ENCODE measurements around the gene FARSA. TPM values are rescaled to one million over a fixed set of nuclear protein-coding genes. Genes with fewer than 3 reads are reported as not detected.

FARSA gene
- total and polyA plus RNA-seq, 10 of the 15 experiments (the other 5 are each of a cell fraction or from before 2014, with no cell fraction given) = 20.3 to 212 (median 76.4) TPM

DNA sequence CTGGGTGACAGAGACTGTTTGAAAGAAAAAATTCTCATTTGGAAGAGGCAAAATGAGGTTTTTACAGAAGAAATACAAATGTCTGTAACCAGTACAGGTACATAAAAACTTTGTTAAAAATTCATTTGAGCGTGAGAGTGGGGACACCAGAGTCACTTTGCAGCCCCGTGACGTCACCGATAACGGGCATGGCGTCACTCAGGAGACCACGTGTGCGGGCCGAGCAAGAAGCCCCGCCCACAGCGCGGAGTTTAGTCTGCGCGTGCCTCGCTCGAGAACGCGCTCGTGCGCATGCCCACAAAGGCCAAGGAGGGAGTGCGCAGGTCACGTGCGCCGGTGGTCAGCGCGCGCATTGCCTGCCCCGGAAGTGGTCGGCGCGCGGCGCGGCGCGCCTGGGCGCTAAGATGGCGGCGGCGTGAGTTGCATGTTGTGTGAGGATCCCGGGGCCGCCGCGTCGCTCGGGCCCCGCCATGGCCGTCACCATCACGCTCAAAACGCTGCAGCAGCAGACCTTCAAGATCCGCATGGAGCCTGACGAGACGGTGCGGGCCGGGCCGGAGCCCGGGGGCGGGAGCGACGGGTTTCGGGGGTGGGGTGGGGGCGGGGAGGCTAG is 12.1 kb upstream of the FARSA start, which contains the start of gene RAD23A:
Gene RAD23A, plus strand, starts transcription at position 384 of the 613 bp plus-strand sequence. Its CDS starts 87 bp downstream, at position 471.
- ChIA-PET SMC1A (ENCODE audit: uncharacterized antibody, unreplicated experiment) (interaction anchor here (0.9 kb wide), 1 partner anchor 47 kb away, joined by 4 read pairs; no protein-coding TSS in a partner anchor), CTCF (interaction anchor here (1.3 kb wide), 1 partner anchor 19 kb away, joined by 11 read pairs; no protein-coding TSS in a partner anchor), POLR2A (interaction anchor here (1.0 to 2.0 kb wide), 3 partner anchors 9 to 10 kb away, joined by 3 to 7 read pairs (median 6); no protein-coding TSS in a partner anchor), RAD21 (ENCODE audit: unreplicated experiment) (no interaction called here)
- DNase-seq (ENCODE audit: low read depth, low spot score) (peak; percentile 94), FAIRE-seq (peak; percentile 96), ATAC-seq (peak; percentile 87)
- H4K20me1 ChIP-seq (ENCODE audit: control insufficient read depth, insufficient read depth) = no peaks in the 10 kb centered on the region
- peaks cover 42% of the 10 kb centered on the region for H3K4me1 ChIP-seq (ENCODE audit: control insufficient read depth, insufficient read depth, low read length)
- H3K9ac ChIP-seq (ENCODE audit: control insufficient read depth, insufficient read depth, low read length) = peak within 1 kb of the TSS; percentile 95
- WGBS (ENCODE audit: insufficient coverage, insufficient replicate concordance, low lambda C conversion rate, missing lambda C conversion rate) = under 1% methylated on average over 50 of the region's 62 CpGs
- intact Hi-C loops (cut with micrococcal nuclease; ENCODE audit: unreplicated experiment) = no loop called here
- H3K4me3 ChIP-seq = peak within 1 kb of the TSS; percentile 82
- no peak within 1 kb of the TSS for H2AFZ ChIP-seq (ENCODE audit: control insufficient read depth, low read depth, low read length)
- H3K36me3 ChIP-seq (ENCODE audit: control insufficient read depth in 2 of 2, insufficient read depth in 2 of 2, low read length in 1 of 2) = peaks cover 33% of the 10 kb centered on the region in 2 experiments
- no peaks in the 10 kb centered on the region for H3K27me3 ChIP-seq (replicated peaks in 1 of 2; ENCODE audit: control insufficient read depth in 2 of 2, insufficient read depth in 2 of 2, low read length in 1 of 2)
- no TSS peak for BruUV-seq (replicated peaks)
- in situ Hi-C loops (cut with MboI) = no loop called here
- H3K27ac ChIP-seq (ENCODE audit: control insufficient read depth, insufficient read depth) = peak within 1 kb of the TSS; percentile 85
- H3K4me2 ChIP-seq (ENCODE audit: control insufficient read depth, insufficient read depth) = peak within 1 kb of the TSS; percentile 93
- peaks cover 53% of the 10 kb centered on the region for H3K79me2 ChIP-seq (ENCODE audit: control insufficient read depth, insufficient read depth, low read length)
- H3K9me3 ChIP-seq (replicated peaks; ENCODE audit: control insufficient read depth, insufficient read depth, low read length) = no peaks in the 10 kb centered on the region
- TF ChIP-seq MEF2A (IDR thresholded peaks at IDR 0.05; ENCODE audit: insufficient read depth, low read depth, low read length) = no peak
- TF ChIP-seq ZNF217 (IDR thresholded peaks at IDR 0.05) = no peak
- TF ChIP-seq PML (IDR thresholded peaks at IDR 0.05; ENCODE audit: low read length) = peak; percentile 89
- 0 out of 2 replicates have a peak, but pooled peaks have one; percentile 10 for TF ChIP-seq IRF4 (IDR thresholded peaks at IDR 0.05; ENCODE audit: low read depth, low read length)
- peak; percentile 90 for TF ChIP-seq RUNX3 (IDR thresholded peaks at IDR 0.05; ENCODE audit: low read length)
- TF ChIP-seq, protein P1, sequence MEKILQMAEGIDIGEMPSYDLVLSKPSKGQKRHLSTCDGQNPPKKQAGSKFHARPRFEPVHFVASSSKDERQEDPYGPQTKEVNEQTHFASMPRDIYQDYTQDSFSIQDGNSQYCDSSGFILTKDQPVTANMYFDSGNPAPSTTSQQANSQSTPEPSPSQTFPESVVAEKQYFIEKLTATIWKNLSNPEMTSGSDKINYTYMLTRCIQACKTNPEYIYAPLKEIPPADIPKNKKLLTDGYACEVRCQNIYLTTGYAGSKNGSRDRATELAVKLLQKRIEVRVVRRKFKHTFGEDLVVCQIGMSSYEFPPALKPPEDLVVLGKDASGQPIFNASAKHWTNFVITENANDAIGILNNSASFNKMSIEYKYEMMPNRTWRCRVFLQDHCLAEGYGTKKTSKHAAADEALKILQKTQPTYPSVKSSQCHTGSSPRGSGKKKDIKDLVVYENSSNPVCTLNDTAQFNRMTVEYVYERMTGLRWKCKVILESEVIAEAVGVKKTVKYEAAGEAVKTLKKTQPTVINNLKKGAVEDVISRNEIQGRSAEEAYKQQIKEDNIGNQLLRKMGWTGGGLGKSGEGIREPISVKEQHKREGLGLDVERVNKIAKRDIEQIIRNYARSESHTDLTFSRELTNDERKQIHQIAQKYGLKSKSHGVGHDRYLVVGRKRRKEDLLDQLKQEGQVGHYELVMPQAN (conservative IDR thresholded peaks at IDR 0.05) = no peak; the same call in 1 of the 2 replicates
- TF ChIP-seq, protein P2, sequence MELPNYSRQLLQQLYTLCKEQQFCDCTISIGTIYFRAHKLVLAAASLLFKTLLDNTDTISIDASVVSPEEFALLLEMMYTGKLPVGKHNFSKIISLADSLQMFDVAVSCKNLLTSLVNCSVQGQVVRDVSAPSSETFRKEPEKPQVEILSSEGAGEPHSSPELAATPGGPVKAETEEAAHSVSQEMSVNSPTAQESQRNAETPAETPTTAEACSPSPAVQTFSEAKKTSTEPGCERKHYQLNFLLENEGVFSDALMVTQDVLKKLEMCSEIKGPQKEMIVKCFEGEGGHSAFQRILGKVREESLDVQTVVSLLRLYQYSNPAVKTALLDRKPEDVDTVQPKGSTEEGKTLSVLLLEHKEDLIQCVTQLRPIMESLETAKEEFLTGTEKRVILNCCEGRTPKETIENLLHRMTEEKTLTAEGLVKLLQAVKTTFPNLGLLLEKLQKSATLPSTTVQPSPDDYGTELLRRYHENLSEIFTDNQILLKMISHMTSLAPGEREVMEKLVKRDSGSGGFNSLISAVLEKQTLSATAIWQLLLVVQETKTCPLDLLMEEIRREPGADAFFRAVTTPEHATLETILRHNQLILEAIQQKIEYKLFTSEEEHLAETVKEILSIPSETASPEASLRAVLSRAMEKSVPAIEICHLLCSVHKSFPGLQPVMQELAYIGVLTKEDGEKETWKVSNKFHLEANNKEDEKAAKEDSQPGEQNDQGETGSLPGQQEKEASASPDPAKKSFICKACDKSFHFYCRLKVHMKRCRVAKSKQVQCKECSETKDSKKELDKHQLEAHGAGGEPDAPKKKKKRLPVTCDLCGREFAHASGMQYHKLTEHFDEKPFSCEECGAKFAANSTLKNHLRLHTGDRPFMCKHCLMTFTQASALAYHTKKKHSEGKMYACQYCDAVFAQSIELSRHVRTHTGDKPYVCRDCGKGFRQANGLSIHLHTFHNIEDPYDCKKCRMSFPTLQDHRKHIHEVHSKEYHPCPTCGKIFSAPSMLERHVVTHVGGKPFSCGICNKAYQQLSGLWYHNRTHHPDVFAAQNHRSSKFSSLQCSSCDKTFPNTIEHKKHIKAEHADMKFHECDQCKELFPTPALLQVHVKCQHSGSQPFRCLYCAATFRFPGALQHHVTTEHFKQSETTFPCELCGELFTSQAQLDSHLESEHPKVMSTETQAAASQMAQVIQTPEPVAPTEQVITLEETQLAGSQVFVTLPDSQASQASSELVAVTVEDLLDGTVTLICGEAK (IDR thresholded peaks at IDR 0.05; ENCODE audit: borderline replicate concordance) = peak; percentile 63; the same call in 1 of the 2 replicates
- peak; percentile 27 for TF ChIP-seq SIX5 (IDR thresholded peaks at IDR 0.05; ENCODE audit: low read depth, low read length, severe bottlenecking)
- no peak for TF ChIP-seq SMC3 (IDR thresholded peaks at IDR 0.05; ENCODE audit: borderline replicate concordance, low read length)
- no peak for TF ChIP-seq KAT2A (conservative IDR thresholded peaks at IDR 0.05; ENCODE audit: control insufficient read depth, low read depth, low read length)
- TF ChIP-seq RCOR1 (conservative IDR thresholded peaks at IDR 0.05; ENCODE audit: low read depth, low read length) = 0 out of 2 replicates have a peak, but pooled peaks have one; percentile 82
- TF ChIP-seq ZZZ3 (IDR thresholded peaks at IDR 0.05; ENCODE audit: control insufficient read depth, insufficient read length, low read depth) = no peak
- TF ChIP-seq ZBTB33 (IDR thresholded peaks at IDR 0.05) = no peak

Measured in GM12878 (cell line).